HG03095 (cell line): ENCODE data around the gene SNX21.
"Not testable (repeated sequence)": the region's sequence is repeated elsewhere in the genome, so short reads cannot be mapped to it uniquely, and the experiment has no call there.

Experiments used
- ATAC-seq: cut with Tn5 transposase; IDR thresholded peaks from one replicate; pipeline ENCODE4 v1.9.1; 2021; ENCODE audit warnings: moderate library complexity; ENCODE audit not compliant: unreplicated experiment

The SNX21 gene

DNA sequence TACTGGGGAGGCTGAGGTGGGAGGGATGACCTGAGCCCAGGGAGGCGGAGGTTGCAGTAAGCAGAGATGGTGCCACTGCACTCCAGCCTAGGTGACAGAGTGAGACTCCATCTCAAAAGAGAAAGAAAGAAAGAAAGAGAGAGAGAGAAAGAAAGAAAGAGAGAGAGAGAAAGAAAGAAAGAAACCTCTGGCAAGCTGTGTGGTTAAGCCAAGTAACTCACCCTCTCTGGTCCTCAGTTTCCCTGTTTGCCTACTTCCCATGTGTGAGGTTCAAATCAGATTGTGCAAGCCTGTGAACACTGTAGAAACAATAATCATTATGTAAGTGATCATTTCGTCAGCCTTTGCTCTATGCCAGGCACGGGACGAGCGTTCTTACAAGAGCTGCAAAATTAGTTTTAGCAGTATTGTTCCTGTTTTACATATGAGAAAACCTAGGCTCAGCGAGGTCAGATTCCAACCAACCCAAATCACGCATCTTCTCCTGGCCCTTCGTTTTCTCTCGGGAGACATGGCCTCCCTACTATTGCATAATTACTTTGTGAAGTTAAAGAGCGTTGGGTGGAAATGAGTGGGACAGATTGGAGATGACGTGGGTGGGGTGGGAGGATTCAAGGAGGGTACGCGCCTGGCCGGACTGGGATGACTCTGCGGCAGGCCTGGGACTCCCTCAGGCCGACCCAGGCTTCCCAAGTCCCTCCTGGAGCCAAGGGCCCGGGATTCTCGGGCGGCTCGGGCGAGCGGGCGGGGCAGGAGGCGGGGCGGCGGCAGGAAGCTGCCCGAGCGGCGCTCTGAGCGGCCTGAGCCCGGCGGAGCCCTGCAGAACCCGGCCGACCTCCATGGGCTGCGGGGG lies at the start of gene SNX21:
Gene SNX21, plus strand, starts transcription at position 770 of the 853 bp plus-strand sequence. CDS start 121 bp downstream, outside the sequence.
- ATAC-seq = no peak

DNA sequence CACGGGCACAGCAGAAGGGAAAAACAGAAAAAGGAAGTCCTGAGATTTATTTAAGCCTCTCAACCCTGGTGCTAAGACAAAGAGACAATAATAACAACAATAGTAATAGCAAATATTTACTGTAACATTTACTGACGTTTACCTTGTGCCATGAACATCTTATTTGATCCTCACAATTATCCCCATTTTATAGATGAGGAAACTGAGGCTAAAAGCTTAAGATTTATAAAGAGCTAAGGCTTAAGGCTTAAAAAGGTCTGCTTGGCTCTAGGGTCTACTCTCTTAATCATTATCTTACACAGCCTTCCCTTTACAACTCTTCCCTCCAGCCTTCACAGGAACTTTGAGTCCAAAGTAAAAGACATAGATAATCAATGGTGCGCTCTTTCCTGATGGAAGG lies 45.2 kb upstream of the SNX21 start:
- no peak for ATAC-seq

- ATAC-seq = peak; percentile 11
These were observed 41.1 kb upstream of the SNX21 start for GRCh38 chr20:45792317-45793118.

DNA sequence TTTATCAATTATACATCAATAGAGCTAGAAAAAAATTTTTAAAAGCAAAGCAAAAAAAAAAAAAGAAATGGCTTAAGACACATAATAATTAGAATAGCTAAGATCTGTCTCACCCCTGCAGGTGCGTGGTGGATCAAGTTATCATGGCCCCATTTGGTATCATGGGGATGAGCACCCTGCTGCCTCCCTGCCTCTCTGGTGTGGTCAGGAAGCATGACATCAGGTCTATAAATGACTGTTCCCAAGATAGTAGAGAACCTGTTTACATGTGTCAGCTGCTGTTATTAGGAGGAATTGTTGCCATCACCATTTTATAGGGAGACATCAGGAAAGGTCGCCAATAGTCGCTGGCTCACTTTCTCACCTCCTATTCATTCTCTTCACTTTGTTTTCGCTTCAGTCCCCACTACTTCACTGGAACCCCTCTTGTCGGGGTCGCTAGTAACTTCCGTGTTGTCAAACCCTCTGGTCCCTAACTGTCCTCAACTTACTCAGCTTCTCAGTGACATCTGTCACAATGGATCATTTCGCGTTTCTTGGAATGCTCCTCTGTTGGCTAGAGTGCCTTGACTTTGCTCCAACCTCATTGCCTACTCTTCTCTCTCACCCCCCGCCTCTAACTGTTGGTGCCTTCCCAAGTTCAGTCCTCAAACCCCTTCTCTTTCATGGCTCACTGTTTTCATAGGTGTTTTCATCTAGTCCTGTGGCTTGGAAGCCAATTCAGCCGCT lies 37.1 kb upstream of the SNX21 start:
- no peak for ATAC-seq

DNA sequence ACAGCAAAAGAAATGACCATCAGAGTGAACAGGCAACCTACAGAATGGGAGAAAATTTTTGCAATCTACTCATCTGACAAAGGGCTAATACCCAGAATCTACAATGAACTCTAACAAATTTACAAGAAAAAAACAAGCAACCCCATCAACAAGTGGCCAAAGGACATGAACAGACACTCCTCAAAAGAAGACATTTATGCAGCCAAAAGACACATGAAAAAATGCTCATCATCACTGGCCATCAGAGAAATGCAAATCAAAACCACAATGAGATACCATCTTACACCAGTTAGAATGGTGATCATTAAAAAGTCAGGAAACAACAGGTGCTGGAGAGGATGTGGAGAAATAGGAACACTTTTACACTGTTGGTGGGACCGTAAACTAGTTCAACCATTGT lies 36.1 kb upstream of the SNX21 start:
- ATAC-seq = not testable (repeated sequence)

DNA sequence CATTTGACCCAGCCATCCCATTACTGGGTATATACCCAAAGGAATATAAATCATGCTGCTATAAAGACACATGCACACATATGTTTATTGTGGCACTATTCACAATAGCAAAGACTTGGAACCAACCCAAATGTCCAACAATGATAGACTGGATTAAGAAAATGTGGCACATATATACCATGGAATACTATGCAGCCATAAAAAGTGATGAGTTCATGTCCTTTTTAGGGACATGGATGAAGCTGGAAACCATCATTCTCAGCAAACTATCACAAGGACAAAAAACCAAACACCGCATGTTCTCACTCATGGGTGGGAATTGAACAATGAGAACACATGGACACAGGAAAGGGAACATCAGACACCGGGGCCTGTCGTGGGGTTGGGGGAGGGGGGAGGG lies 35.6 kb upstream of the SNX21 start:
- not testable (repeated sequence) for ATAC-seq

DNA sequence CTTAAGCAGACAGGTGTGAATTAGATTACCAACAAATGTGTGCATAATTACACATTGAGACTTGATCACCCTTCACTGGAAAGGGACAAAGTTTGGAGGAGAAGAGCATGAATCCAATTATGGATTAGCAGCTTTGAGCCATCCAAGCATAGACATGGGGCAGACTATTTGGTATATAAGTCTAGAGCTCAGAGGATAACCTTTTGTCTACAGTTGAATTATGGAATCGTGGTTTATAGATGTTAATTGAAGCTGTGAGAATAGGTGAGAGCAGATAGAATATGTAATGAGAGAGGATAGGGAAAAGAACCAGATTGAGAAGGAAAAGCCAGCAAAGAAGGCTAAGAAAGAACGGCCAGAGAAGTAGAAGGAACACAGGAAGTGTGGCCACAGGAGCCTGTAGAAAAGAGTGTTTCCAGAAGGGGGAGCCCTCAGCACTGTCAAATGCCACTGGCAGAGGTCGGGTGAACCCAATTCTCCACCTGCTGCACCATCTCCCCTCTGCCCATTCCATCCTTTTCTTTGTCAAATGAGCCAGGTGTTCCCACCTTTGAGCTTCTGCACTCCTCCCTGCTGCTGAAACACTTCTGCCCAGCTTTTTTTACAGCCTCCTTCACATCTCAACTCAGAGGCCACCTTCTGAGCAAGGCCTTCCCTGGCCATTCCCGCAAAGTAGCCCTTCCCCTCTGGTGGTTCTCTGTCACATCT lies 34.5 kb upstream of the SNX21 start:
- ATAC-seq = no peak

DNA sequence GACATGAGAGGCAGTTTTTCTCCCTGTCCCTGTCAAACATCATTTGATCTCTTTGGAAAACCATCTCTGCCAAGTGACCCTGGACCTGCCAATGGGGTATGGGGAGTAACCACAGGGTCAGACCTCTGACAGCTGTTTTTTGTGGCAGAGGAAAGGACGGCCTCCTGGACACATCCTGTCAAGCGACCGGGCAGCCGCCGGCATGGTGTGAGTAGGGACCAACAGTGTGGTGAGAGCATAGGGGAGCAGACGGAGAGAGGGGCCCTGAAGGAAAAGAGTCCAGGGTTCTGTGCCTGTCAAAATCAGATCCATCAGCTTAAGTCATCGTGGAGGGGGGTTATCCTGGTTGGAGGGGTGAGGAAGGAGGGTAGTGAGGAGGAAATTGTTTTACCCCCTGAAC lies 31.7 kb upstream of the SNX21 start:
- ATAC-seq = no peak

DNA sequence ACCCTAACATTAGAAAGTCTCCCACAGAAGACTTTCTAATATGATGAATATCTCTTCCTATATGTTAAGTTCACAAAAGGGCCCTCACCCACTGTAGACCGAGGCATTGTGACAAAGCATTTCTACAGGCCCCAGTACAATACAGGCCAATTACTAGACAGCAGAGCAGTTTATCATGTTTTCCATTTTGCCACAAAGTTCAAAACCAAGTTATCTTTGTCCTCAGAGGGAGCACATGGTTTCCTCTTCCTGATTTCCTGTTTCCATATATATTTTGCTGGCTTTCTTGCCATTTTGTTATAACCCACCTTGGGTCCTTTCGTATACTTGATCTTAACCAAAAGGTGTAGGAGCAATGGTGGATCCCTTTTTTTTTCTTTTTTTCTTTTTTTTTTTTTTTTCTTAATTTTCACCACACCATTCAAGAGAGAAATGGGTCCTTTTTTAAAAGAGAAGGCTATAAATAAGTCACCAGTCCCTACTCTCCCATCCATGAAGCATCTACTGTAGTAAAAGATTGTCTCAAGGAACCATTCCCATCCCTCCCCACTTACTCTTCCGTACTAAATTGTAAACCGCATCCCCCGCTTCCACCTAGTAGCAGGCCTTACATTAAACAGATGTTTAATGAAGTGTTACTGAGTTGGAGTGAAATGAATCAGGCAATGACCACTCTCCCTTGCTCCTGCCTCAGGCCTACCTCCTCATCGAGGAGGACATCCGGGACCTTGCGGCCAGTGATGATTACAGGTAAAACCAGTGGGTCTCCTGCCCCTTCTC lies 23.2 kb upstream of the SNX21 start:
- ATAC-seq = no peak

- ATAC-seq = peak; percentile 98
These were observed 21.2 kb upstream of the SNX21 start, which contains the start of gene UBE2C for GRCh38 chr20:45812157-45813005. Gene UBE2C (plus strand): TSS chr20:45812644. CDS start chr20:45812696, 52 bp downstream.

GRCh38 chr20:45813006-45813340 lies 20.6 kb upstream of the SNX21 start:
- ATAC-seq = no peak

DNA sequence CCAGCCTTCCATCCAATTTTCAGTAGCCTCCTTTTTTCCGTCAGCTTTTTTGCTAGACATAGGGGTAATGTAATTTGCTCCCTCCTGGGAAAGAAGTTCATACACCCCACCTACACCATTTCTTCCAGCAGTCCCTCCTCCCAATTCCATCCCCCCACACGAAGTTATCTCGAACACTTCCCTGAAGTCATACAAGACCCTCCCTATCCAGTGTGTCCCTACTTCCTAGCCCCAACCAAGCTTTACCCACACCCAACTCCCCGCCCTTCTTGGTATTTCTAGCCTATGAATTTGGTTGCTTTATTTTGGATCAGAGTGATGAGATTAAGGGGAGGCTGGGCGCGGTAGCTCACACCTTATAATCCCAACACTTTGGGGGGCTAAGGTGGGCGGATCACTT lies 20.1 kb upstream of the SNX21 start:
- no peak for ATAC-seq

DNA sequence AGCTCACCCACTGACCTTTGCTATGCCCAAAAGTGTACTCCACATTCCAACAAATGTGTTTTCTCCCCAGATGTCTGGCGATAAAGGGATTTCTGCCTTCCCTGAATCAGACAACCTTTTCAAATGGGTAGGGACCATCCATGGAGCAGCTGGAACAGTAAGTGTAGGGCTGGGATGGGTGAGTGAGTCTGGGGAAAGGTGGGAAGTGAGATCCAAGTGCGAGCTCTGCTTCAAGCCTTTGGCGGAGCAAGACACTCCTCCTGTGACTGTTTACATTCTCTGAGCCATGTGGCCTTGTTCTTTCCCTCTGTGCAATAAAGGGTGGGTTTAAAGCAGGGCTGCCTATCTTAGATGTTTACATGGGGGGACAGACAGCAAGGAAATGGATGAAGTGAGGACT lies 19.3 kb upstream of the SNX21 start:
- no peak for ATAC-seq

- ATAC-seq = no peak
These were observed 16.6 kb upstream of the SNX21 start for GRCh38 chr20:45816951-45817350.

GRCh38 chr20:45817376-45818194 lies 16.0 kb upstream of the SNX21 start:
- no peak for ATAC-seq

DNA sequence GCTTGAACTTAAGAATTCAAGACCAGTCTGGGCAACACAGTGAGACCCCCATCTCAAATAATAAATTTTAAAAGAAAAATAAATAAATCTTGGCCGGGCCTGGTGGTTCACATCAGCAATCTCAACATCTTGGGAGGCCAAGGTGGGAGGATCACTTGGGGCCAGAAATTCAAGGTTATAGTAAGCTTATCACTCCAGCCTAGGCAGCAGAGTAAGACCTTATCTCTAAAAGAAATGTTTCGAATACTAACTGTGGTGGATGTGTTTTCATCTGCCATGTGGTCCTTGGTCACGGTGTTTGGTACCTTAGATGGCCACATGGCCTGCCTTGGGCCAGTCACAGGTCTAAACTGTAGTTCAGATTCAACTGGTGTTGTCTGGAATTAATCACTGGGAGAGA lies 15.4 kb upstream of the SNX21 start:
- no peak for ATAC-seq

DNA sequence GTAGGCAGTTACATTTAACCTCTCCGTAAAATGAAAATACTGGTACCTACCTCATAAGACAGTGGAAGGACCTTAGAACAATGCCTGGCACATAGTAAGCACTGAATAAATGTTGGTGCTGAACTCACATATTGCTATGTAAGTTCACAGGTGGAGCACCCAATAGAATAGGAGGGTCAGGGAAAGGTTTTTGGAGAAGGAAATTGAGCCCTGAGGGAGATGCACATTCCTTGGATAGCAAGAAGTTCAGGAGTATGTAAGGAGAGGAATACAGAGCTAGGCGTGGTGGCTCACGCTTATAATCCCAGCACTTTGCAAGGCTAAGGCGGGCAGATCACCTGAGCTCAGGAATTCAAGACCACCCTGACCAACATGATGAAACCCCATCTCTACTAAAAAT lies 14.1 kb upstream of the SNX21 start:
- ATAC-seq = no peak

GRCh38 chr20:45821947-45822346 lies 11.7 kb upstream of the SNX21 start:
- ATAC-seq = no peak
